RWPE2 (cell line): ENCODE measurements around the gene NOP10.

ENCODE experiments used
- ATAC-seq: fragments of 200-7000 bp; cut with Tn5 transposase; 3 replicates; pipeline ENCODE4 v1.9.1; 2021; ENCODE audit warnings: low read depth
- DNase-seq: peaks from one replicate; pipeline ENCODE4 v3.0.0-alpha.2; 2020; ENCODE audit warnings: low spot score
- H3K27ac ChIP-seq: fragments of 450-650 bp; 2 replicates; pipeline ENCODE4 v1.5.1; 2017; ENCODE audit warnings: mild to moderate bottlenecking; ENCODE audit not compliant: poor library complexity, severe bottlenecking
- H3K27me3 ChIP-seq: fragments of 250-450 bp; sonication (Bioruptor Pico); 2 replicates; pipeline ENCODE4 v1.5.1; 2021; ENCODE audit warnings: mild to moderate bottlenecking, moderate library complexity; ENCODE audit not compliant: insufficient read depth, poor library complexity, severe bottlenecking
- H3K36me3 ChIP-seq: fragments of 250-450 bp; sonication (Bioruptor Pico); 2 replicates; pipeline ENCODE4 v1.5.1; 2020; ENCODE audit warnings: low read depth, mild to moderate bottlenecking, moderate library complexity
- H3K4me1 ChIP-seq: fragments of 250-450 bp; sonication (Bioruptor Pico); 2 replicates; pipeline ENCODE4 v1.5.1; 2021; ENCODE audit warnings: mild to moderate bottlenecking, moderate library complexity; ENCODE audit not compliant: insufficient read depth, poor library complexity, severe bottlenecking
- H3K4me3 ChIP-seq: fragments of 250-450 bp; sonication (Bioruptor Pico); 2 replicates; pipeline ENCODE4 v1.5.1; 2021; ENCODE audit warnings: mild to moderate bottlenecking, moderate library complexity; ENCODE audit not compliant: severe bottlenecking
- H3K9me3 ChIP-seq: fragments of 250-450 bp; sonication (Bioruptor Pico); 2 replicates; pipeline ENCODE4 v1.5.1; 2021; ENCODE audit warnings: mild to moderate bottlenecking, moderate library complexity; ENCODE audit not compliant: severe bottlenecking
- TF ChIP-seq, protein P1 (sequence below): fragments of 450-650 bp; IDR thresholded peaks from one replicate; pipeline ENCODE4 v1.5.1; 2017; ENCODE audit warnings: mild to moderate bottlenecking, moderate library complexity; ENCODE audit not compliant: poor library complexity, severe bottlenecking

The NOP10 gene

DNA sequence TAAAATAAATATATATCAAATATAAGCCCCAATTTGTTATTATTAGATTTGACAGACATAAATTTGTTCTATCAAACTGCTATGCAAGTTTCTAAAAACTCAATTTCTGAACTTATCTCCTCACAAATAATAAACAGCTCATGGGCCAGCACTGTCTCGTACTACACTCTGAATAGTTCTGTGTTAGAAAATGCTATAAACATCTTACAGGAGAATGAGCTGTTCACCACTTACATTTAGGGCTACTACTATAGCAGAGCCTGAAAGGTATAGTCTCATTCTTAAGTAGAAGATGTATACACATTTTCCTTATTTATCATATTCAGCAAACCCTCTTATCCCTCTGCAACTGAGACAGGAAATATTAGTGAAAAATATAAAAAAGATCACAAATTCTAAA is 18.0 kb downstream of the NOP10 start:
- Histone ChIP-seq H3K4me3 (no peak overlapping the region), H3K9me3 (no peaks in the 10 kb centered on the region), H3K27me3 (no peaks in the 10 kb centered on the region), H3K27ac (no peak overlapping the region), H3K4me1 (peaks cover 6% of the 10 kb centered on the region), H3K36me3 (no peaks in the 10 kb centered on the region)
- DNase-seq (no peak), ATAC-seq (no peak)
- TF ChIP-seq, protein P1, sequence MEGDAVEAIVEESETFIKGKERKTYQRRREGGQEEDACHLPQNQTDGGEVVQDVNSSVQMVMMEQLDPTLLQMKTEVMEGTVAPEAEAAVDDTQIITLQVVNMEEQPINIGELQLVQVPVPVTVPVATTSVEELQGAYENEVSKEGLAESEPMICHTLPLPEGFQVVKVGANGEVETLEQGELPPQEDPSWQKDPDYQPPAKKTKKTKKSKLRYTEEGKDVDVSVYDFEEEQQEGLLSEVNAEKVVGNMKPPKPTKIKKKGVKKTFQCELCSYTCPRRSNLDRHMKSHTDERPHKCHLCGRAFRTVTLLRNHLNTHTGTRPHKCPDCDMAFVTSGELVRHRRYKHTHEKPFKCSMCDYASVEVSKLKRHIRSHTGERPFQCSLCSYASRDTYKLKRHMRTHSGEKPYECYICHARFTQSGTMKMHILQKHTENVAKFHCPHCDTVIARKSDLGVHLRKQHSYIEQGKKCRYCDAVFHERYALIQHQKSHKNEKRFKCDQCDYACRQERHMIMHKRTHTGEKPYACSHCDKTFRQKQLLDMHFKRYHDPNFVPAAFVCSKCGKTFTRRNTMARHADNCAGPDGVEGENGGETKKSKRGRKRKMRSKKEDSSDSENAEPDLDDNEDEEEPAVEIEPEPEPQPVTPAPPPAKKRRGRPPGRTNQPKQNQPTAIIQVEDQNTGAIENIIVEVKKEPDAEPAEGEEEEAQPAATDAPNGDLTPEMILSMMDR = no peak

DNA sequence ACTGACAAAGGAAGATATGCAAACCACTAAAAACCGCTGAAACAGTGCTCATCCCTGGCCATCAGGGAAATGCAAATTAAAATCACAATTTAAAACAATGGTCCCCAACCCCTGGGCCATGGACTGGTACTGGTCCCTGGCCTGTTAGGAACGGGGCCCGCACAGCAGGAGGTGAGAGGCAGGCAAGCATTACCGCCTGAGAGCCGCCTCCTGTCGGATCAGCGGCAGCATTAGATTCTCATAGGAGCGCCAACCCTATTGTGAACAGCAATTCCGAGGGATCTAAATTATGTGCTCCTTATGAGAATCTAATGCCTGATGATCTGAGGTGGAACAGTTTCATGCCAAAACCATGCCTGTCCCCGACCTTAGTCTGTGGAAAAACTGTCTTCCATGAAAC is 19.7 kb downstream of the NOP10 start:
- ATAC-seq = no peak
- Histone ChIP-seq H3K9me3 (no peaks in the 10 kb centered on the region), H3K4me1 (peaks cover 9% of the 10 kb centered on the region), H3K4me3 (no peak overlapping the region), H3K36me3 (no peaks in the 10 kb centered on the region), H3K27me3 (no peaks in the 10 kb centered on the region), H3K27ac (no peak overlapping the region)
- TF ChIP-seq, protein P1 = no peak
- DNase-seq = no peak

DNA sequence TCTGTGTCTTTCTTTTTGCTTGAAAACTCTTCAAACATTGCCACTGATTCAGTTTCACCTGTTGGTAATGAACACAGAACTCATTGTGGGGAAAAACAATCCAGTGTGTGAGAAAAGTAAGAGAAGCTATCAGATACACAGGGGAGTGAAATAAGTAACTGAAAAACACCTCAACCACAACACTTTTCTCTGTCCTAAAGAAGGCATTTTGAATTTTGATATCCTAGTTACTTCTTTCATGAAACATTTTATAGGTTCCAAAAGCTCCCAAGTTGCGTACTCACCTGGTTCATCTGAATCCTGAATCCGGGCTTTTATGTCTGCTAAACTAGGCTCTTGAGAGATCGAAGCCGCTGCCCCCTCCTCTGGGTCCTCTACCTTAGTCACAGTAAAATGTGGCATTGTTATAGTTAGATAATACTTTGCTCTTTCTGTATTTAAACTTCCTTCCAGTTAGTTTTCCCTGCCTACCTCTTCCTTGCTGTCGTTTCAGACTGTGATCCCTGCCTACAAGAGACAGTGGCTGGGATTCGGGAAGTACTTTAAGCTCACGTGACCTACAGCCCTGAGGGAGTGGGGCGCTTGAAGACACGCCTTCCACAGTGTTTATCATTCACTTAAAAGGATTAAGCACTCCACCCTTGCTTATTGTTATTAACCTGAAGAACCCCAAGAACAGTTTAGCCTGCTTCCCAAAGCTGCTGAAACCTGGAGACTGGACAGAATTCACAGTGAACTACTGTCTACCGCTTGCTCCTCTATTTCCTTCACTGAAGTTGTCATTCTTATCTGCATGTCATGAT is 24.5 kb downstream of the NOP10 start:
- H3K4me3 ChIP-seq = peak overlapping the region; percentile 36
- peak; percentile 97 for ATAC-seq

DNA sequence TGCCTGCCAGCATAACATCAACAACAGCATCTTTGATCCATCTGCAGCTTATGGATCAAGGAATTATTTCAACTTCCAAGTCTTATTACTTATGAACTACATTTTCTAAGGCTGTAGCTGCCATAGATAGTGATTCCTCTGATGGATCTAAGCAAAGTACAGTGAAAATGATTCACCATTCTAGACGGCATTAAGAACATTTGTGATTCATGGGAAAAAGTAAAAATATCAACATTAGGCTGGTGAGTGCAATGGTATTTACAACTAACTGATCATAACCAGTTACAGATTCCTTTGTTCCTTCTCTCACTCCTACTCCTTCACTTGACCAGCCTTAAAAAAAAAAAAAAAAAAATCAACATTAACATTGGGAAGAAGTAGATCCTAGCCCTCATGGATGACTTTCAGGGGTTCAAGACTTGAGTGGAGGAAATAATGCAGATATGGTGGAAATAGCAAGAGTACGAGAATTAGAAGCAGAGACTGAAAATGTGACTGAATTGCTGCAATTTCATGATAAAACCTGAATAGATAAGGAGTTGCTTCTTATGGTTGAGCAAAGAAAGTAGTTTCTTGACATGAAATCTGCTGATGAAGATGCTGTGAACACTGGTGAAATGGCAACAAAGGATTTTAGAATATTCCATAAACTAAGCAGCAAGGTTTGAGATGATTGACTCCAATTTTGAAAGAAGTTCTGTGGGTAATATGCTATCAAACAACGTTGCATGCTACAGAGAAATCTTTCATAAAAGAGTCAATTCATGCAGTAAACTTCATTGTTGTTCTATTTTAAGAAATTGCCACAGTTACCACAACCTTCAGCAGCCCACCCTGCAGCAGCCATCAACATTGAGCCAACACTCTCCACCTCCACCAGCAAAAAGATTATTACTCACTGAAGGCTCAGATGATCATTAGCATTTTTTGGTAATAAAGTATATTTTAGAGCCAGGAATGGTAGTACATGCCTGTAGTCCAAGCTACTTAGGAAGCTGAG is 28.1 kb downstream of the NOP10 start:
- peaks cover 15% of the 10 kb centered on the region for H3K4me1 ChIP-seq
- no peak for DNase-seq
- no peaks in the 10 kb centered on the region for H3K9me3 ChIP-seq
- ATAC-seq = no peak
- no peaks in the 10 kb centered on the region for H3K36me3 ChIP-seq
- TF ChIP-seq, protein P1 = no peak
- no peak overlapping the region for H3K27ac ChIP-seq
- no peak overlapping the region for H3K4me3 ChIP-seq
- H3K27me3 ChIP-seq = no peaks in the 10 kb centered on the region

More for the DNA sequence above, 24.5 kb downstream of the NOP10 start:
- H3K27ac ChIP-seq = no peak overlapping the region
- H3K36me3 ChIP-seq = no peaks in the 10 kb centered on the region
- H3K9me3 ChIP-seq = no peaks in the 10 kb centered on the region
- DNase-seq = no peak
- TF ChIP-seq, protein P1 = no peak
- no peaks in the 10 kb centered on the region for H3K27me3 ChIP-seq
- peaks cover 22% of the 10 kb centered on the region for H3K4me1 ChIP-seq
